CD4-positive, alpha-beta T cell treated with Interleukin-1 beta for 1 hour (primary cell): ENCODE data around the gene CARD10.
"Not testable (repeated sequence)": the region's sequence is repeated elsewhere in the genome, so short reads cannot be mapped to it uniquely, and the experiment has no call there.

Source experiments
- DNase-seq, 2 donors: peaks; one replicate each; pipeline ENCODE4 v3.0.0-alpha.2; 2020 to 2022

Gene CARD10

DNA sequence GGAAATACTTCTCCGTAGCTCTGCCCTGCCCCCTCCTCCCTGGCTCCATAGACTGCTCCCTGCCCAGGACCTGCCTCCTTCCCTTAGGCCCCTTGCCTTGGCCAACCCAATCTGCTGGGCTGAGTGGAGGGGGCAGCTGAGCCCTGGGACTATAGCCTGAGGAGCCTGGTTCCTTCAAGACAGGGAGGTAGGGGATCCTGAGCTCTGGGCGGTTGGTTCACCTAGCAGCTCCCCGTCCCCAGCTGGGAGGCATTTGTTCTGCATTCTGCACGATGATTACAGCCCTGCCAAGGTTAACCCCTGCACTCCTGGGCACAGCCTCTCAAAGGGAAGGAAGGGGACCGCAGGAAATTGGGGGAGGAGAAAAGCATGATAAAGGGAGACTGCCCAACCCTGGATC, 37.5 kb upstream of the CARD10 start:
- no peak for DNase-seq

DNA sequence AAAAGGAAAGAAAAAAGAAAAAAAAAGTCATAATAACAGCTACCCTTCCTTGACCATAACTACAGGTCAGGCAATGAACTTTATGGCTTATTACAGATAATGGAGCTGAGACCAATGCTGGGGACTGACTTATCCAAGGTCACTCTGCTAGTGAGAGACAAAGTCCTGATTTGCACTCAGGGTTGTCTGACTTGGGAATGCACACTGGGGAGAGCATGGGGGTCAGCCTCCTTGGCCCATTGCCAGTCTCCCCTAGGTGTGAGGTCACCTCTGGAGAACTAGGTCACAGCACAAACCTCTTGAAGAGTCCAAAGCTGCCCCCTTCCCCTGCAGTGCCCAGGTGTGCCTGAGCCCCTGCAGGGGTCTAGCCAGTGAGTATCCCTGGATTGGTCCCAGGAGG, 35.8 kb upstream of the CARD10 start:
- DNase-seq = no peak

DNA sequence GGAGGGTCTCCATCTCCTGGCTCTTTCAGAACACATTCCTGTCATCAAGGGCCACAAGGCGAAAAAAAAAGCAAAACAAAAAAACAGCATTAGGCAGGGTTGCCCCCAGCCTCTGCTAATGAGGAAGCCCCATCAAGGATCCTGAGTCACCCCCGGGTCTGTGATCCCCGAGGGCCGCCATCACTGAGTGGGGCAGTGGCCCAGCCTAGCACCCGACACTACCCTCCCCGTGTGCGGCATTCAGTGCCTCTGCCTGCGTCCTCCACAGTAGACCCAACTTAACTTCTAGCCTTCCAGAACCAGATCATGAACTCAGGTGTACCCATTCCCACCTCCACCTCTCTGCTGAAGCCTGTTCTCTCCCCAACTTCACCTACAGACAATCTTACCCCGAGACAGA, 34.5 kb upstream of the CARD10 start:
- DNase-seq = no peak

DNA sequence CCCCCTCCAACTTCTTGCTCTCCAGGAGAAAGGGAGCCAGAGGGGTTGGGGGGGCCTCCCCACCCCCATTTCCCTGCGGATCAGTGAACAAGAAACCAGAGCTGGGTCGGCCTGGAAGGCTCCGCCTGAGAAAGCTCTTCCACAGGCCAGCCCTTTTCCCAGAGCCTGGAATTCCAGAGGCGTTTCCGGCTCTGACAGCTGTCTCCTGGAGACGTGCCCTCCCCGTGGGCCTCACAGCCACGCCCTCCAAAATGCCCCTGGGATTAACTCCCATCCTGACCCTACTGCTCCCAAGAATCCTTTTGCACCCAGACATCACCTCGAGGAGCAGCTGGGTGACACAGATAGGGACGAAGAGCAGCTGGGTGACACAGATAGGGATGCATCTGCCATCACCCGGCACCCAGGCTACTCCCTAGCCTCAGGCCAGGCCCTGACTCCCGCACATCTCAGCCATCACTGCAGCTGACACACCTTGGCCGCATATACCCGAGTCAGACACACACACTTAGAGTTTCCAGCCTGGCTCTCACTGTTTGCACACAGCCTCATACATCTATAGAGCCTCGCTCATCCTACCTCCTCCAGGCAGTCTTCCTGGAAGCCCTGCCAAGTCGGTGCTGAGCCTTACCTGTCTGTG, 33.4 kb upstream of the CARD10 start:
- DNase-seq = no peak

DNA sequence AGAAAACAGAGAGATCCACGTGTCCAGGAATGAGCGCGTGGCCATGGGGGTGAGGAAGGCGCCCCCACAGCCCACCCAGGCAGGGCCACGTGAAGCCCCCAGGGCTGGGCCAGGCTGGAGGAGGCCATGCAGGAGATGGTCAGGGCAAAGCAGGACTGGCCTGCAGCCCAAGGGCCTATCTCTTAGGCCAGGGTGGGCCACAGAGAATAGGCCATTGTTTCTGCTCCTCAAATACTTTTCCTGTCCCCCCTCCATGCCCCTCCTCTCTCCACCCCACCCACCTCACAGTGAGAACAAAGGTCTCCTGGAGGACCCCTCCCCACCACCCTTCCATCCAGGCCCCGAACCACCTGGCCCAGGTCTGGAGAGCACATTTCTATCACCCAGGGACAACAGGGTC, 32.8 kb upstream of the CARD10 start:
- no peak for DNase-seq

DNA sequence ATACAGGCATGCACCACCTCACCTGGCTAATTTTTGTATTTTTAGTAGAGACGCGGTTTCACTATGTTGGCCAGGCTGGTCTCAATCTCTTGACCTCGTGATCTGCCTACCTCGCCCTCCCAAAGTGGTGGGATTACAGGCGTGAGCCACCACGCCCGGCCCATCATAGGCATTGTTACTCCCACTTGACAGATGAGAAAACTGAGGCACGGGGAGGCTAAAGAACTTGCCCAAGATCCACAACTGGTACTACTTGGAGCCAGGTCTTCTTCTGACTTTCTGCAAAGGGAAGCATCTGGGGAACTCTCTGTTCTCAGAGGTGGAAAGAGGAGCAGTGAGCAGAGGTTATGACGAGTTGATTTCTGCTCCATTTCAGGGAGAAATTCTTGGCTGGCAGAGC, 31.7 kb upstream of the CARD10 start:
- DNase-seq = not testable (repeated sequence)

DNA sequence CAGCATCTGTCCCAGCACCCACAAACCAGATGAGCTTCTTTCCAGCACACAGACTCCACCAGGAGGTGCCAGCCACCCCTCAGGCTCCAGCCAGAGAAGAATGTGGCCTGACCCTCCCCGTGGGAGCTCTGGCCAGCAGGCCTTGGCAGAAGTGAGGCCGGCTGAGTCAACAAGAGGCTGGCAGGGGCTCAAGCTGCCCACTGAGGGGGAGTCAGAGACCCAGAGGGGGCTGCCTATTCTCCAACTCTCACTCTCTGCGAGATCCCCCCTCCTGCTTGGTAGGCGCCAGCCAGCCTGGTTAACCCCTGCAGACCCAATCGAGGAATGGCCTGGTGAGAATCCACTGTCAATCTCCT, 30.5 kb upstream of the CARD10 start:
- no peak for DNase-seq

DNA sequence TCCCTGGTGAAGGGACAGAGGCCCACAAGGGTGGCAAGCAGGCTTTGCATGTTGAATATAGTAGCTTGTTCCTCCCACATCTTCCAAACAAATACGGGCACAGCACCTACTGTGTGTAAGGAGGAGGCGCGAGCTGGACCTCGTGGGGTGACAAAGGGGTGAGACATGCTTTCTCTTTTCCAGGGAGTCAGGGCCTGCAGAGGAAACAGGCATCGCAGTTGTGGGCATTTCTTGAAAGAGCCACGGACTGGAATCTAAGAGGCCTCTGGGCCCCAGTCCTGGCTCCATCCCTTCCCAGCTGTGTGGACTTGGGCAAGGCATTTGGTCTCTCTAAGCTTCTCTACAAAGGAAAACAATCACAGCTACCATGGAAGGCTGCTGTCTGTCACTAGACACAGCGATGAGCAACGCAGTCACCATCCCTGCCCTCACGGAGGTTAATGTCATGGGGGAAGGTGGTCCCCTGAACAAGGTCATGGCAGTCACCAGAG, 28.1 kb upstream of the CARD10 start:
- no peak for DNase-seq

DNA sequence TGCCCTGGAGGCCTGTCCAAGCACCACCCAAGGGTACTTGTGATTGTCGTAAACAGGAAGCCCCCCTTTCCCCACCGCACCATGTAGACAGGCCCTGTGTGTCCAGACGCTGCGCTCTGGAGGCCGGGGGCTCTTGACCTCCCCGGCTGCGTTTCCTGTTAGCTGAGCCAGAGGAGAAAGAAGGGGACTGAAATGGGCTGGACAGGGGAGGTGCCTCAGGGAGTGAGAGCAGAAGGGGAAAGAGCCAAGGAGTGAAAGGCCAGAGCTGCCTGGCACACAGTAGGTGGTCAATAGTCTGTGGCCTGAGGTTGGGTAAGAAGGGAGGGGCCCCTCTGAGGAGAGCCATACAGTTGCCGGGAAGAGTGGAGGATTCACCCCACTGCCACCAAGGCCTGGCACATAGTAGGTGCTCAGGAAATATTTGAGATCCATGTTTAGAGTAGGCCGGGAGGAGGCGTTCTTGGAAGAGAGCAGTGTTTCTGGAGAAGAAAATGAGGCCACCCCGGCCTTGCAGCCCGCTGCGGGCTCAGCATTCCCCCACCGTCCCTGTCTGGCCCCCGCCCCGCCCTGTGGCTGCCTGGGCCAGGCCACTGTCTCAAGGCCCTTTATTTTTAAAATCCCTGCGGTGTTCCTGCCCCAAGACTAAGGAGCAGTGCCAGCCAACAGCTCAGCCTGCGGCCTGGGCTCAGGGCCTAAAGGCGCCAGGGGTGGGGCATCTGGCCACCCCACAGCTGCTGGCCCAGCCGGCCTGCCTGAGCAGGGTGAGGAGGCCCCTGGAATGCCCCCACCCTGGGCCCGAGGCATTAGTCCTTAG, 27.4 kb upstream of the CARD10 start:
- no peak for DNase-seq

DNA sequence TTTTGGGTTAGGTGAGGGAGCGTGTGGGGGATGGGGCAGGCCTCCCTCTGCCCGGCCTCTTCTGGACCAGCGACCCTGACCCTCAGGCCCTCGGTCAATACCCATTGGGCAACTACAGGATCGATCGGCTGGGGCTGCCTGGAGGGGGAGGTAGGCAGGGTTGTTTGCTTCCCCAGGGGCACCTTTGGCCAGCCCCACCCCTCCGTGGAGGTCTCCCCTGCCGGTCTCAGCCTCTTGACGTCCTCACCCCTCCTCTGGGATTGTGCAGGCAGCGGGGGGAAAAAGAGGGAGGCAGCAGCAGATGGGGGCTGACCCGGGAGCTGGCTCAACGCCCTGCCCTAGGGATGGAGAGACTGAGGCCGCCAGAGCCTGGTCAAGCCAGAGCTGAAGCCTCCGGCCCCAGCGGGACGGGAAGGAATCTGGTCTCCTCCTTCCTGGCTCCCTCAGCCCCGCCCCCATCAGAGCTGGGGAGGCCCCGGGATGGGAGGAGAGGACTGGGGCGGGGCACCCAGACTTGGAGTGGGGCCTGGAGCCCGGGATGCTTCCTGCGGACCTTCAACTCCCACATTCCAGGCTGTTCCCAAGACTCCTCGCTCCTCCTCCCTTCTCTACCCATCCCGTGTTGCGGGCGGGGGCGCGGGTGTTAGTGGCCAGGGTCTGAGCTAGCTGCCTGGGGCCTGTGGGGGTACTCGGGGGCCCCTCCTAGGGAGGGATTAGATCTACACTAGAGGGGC, 26.7 kb upstream of the CARD10 start:
- no peak for DNase-seq

DNA sequence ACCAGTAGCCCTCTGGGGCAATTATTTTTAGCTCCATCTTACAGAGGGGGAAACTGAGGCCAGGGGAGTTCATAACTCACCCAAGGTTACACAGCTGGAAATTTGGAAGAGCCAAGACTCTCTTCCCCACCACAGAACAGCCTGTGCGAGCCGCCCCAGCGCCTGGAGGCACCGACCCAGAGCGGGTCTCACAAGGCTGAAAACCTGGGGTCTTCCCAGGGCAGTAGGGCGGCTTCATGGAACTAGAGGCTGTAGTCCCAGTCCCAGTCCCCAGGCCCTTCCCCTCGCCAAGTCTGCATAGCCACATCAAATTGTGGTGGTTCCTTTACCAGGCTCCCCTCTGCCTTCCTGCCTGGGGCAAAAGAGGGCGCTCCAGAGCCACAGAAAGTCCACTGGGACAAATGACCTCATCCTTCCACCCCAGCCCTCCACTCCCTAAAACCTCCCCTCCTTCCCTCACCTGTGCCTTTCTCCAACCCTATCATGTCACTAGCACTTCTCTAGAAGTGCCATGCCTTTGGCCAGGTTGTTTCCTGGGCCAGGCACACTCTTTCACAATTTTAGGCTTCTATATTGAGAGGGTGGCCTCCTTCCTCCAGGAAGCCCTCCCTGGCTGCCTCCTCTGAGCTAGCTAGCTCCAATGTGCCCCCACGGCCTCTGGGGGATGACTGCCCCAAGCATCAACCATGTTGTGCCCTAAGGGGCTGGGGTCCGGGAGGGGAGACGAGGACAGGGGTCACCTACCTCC, 25.9 kb upstream of the CARD10 start:
- DNase-seq = peak; percentile 54 to 57

DNA sequence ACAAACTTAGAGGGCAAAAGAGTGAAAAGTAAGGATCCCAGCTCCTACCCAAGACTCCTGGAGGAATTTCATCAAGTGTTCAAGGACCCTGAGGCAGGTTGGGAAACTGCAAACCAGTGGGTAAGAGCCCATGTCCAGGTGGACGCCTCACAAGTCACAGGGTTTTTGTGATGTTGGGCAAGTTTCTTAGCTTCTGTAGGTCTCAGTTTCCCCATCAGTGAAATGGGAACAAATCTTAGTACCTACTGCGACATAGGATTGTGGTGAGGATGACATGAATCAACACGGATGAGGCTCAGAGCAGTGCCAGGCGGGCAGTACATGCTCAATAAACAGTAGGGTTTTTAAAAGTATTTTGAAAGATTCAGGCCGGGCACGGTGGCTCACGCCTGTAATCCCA, 23.7 kb upstream of the CARD10 start:
- DNase-seq = no peak

DNA sequence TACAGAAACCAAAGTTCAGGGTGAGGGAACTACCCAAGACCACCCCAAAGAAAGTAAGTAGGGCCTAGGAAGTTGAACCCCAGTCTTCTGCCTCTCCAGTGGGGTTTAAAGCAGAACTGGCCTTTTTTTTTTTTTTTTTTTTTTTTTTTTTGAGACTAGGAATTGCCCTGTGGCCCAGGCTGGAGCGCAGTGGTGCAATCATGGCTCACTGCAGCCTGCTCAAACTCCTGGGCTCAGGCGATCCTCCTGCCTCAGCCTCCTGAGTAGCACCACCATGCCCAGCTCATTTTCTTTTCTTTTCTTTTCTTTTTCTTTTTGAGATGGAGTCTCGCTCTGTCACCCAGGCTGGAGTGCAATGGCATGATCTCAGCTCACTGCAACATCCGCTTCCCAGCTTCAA, 23.2 kb upstream of the CARD10 start:
- not testable (repeated sequence) for DNase-seq

DNA sequence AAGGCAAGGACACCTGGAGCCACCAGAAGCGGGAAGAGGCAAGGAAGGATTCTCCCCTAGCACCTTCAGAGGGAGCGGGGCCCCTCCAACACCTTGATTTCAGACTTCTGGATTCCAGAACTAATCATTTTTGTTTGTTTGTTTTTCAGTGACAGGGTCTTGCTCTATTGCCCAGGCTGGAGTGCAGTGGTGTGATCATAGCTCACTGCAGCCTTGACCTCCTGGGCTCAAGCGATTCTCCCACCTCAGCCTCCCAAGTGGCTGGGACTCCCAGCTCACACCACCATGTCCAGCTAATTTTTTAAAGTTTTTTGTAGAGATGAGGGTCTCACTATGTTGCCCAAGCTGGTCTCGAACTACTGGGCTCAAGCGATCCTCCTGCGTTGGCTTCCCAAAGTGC, 20.6 kb upstream of the CARD10 start:
- DNase-seq = not testable (repeated sequence)

DNA sequence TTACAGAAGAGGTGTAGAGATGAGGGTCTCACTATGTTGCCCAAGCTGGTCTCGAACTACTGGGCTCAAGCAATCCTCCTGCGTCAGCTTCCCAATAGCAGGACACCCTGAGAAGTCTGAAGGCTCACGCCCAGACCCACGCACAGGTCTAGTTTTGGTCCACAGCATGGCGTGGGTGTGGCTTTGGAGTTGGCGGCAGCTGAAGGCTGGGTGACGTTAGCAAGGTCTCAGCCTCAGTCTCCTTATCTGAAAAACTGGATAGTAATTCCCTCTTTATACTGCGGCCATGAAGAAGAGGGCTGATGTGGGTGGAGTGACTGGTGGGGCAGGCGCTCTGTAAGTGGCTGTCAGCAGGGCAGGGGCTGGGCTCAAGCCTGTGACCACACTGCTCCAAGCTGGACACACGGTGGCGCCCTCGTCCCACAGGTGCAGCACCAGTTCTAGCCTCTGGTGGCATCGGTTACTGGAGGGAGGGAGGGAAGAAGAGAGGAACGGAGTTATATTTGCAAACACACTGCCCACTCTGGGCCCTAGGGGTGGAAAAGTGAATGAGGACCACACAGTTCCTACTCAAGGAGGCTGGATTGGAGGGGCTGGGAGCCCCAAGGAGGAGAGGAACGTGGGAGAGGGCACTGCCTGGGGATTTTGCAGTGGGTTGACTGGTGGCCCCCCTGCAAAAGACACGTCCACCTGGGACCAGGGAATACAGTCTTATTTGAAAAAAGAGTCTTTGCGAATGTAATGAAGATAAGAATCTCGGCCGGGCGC, 19.6 kb upstream of the CARD10 start:
- DNase-seq = peak; percentile 90 to 93

DNA sequence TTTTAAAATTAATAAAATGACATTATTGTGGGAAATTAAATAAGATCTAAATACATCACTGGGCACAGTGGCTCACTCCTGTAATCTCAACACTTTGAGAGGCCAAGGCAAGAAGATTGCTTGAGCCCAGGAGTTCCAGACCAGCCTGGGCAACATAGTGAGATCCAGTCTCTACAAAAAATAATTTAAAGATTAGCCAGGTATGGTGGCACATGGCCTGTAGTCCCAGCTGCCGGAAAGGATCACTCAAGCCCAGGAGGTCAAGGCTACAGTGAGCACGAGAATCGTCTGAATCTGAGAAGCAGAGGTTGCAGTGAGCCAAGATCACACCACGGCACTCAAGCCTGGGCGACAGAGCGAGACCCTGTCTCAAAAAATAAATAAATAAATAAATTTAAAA, 15.9 kb upstream of the CARD10 start:
- DNase-seq = no peak

DNA sequence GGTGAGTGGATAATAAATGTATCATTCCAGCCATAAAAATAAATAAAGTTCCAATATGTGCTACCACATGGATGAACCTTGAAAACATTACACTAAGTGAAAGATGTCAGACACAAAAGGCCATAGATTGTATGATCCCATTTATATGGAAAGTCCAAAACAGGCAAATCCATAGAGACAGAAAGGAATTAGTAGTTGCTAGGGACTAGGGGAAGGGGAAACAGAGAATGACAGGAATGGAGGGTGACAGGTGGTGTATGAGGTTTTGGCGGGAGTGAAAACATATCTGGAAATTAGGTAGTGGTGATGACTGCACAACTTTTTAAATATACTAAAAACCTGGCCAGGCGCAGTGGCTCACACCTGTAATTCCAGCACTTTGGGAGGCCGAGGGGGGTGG, 15.2 kb upstream of the CARD10 start:
- no peak for DNase-seq

DNA sequence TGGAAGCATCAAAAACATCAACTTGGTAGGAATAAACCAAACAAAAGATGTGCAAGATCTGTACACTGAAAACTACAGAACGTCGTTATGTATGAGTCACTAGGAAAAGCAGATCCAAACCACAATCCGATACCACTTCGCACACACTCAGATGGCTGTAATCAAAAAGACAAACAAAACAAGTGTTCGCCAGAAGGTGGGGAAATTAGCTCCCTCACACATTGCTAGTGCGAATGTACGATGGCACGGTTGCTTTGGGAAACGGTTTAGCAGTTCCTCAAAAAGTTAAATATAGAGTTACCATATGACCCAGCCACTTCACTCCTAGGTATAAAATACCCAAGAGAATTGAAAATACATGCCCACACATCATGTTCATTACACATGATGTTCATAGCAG, 14.8 kb upstream of the CARD10 start:
- DNase-seq = peak; percentile 18 to 20

DNA sequence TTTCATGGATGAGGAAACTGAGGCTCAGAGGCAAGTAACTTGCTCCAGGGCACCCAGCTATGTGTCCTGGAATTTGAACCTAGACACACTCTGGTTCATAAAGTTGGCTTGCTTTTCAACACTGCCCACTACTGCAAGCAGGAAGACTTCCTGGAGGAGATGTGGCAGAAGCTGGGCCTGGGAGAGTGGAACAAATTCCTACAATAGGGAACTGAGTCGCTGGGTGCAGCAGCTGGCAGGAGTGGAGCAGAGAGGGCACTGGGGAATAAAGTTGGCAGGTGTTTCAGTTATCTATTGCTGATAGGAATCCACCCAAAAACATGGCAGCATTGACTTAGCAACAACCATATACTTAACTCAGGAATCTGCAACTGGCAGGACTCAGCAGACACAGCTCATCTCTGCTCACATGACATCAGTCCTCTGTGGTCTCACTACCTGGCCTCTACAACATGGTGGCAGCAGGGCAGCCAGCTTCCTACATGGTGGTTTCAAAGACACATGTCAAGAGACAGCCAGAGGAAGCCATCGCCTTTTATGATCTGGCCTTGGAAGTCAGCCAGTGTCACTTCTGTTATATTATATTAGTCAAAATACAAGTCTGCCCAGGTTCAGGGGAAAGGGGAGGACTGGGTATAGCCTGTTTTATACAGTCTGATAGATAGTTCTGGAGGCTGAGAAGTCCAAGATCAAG, 10.6 kb upstream of the CARD10 start:
- DNase-seq = no peak

DNA sequence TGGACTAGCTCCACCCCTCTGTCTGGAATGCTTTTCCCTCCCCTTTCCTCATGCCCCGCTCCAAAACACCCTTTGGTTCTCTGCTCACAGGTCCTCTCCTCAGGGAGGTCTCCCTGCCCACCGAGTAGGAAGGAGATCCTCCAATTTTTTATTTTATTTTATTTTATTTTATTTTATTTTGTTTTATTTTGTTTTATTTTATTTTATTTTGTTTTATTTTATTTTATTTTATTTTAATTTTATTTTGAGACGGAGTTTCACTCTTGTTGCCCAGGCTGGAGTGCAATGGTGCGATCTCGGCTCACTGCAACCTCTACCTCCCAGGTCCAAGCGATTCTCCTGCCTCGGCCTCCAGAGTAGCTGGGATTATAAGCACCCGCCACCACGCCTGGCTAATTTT, 8.7 kb upstream of the CARD10 start:
- not testable (repeated sequence) for DNase-seq

DNA sequence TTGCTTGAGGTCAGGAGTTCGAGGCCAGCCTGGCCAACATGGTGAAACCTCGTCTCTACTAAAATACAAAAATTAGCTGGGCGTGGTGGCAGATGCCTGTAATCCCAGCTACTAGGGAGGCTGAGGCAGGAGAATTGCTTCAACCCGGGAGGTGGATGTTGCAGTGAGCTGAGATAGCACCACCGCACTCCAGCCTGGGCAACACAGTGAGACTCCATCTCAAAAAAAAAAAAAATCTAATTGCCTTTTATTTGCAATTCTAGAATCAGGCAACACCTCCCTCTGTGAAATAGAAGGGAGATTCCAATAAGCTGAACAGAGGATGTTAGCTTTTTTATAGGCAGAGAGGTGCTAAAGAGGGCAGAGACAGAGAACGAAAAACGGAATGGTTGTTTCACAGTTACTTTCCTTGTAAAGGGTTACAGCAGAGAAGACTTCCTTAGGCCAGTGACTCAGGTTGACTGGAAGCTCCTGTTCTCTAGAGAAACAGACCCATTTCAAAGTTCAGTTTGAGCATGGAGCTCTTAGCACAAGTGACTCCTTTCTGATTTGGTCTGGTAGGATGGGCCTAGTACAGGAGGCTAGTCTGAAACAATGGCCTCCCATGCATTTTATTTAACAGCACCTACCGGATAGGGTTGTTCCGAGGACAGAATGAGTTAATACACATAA, 8.0 kb upstream of the CARD10 start:
- DNase-seq = not testable (repeated sequence)
